SK-N-SH (cell line): ENCODE data around the gene SLC1A1. TPM values are rescaled to one million over a fixed set of nuclear protein-coding genes. Genes with fewer than 3 reads are reported as not detected.

Source experiments
- CTCF ChIA-PET: fragments of 300-600, 350-600 bp; formaldehyde crosslinking; extraction: SDS; loops from one replicate; lab custom pipeline; 2021; lab: Yijun Ruan, JAX
- POLR2A ChIA-PET: fragments of 350-600 bp; sonication (Branson Sonifier 250); formaldehyde crosslinking; extraction: SDS; loops from one replicate; lab custom pipeline; 2020; ENCODE audit warnings: antibody characterized with exemption, inconsistent platforms; lab: Yijun Ruan, JAX
- DNase-seq: peaks from one replicate; pipeline ENCODE4 v3.0.0; 2012
- H2AFZ ChIP-seq: fragments of 200-600 bp; sonication (generic); 2 replicates; pipeline ENCODE4 v1.8.1; 2016; ENCODE audit warnings: antibody characterized with exemption, mild to moderate bottlenecking, low read depth
- H3F3A ChIP-seq: fragments of 200-600 bp; sonication (generic); replicated peaks from 2 replicates; pipeline ENCODE3; 2016; ENCODE audit warnings: antibody characterized with exemption, mild to moderate bottlenecking; ENCODE audit not compliant: insufficient read depth
- H3K27ac ChIP-seq, 2 experiments: fragments of 200-500 bp in 1 of 2; fragments of 200-600 bp in 1 of 2; sonication (Bioruptor generic) in 1 of 2; sonication (generic), shearing (Covaris generic) in 1 of 2; 2 replicates each; pipeline versions ENCODE4 v1.5.1 to v1.6.1; 2014 to 2016; ENCODE audit warnings: low read depth in 2 of 2, inconsistent platforms in 1 of 2, low read length in 1 of 2, mild to moderate bottlenecking in 1 of 2, mixed read lengths in 1 of 2
- H3K27me3 ChIP-seq: fragments of 200-600 bp; sonication (generic), shearing (Covaris generic); 2 replicates; pipeline ENCODE4 v1.6.1; 2016; ENCODE audit warnings: mixed run types; ENCODE audit not compliant: insufficient read depth
- H3K36me3 ChIP-seq, 2 experiments: fragments of 200-500 bp in 1 of 2; fragments of 200-600 bp in 1 of 2; sonication (Bioruptor generic) in 1 of 2; sonication (generic) in 1 of 2; replicated peaks in 1 of 2; 2 replicates each; pipeline versions ENCODE3 to v1.5.1; 2014 to 2016; ENCODE audit warnings: low read length in 1 of 2, mild to moderate bottlenecking in 1 of 2; ENCODE audit not compliant: insufficient read depth in 2 of 2, control insufficient read depth in 1 of 2
- H3K4me1 ChIP-seq, 2 experiments: fragments of 200-500 bp in 1 of 2; fragments of 200-600 bp in 1 of 2; sonication (Bioruptor generic) in 1 of 2; sonication (generic), shearing (Covaris generic) in 1 of 2; 2 replicates each; pipeline versions ENCODE4 v1.5.1 to v1.6.1; 2014 to 2016; ENCODE audit warnings: low read depth in 1 of 2, low read length in 1 of 2, mixed run types in 1 of 2; ENCODE audit not compliant: insufficient read depth in 2 of 2, control insufficient read depth in 1 of 2
- H3K4me2 ChIP-seq: fragments of 200-600 bp; sonication (generic), shearing (Covaris generic); 2 replicates; pipeline ENCODE4 v1.6.1; 2017; ENCODE audit warnings: mixed run types
- H3K4me3 ChIP-seq, 2 experiments: fragments of 200-500 bp in 1 of 2; fragments of 200-600 bp in 1 of 2; sonication (Bioruptor generic) in 1 of 2; sonication (generic), shearing (Covaris generic) in 1 of 2; 2 replicates each; pipeline versions ENCODE4 v1.5.1 to v1.8.1; 2014 to 2016; ENCODE audit warnings: low read depth in 2 of 2, inconsistent platforms in 1 of 2, low read length in 1 of 2, mild to moderate bottlenecking in 1 of 2, mixed read lengths in 1 of 2, moderate library complexity in 1 of 2
- H3K79me2 ChIP-seq: fragments of 200-600 bp; sonication (generic); 2 replicates; pipeline ENCODE4 v1.8.1; 2017; ENCODE audit warnings: mild to moderate bottlenecking; ENCODE audit not compliant: insufficient read depth
- H3K9ac ChIP-seq: fragments of 200-600 bp; sonication (generic); 2 replicates; pipeline ENCODE4 v1.6.1; 2017; ENCODE audit warnings: mixed run types
- H3K9me2 ChIP-seq: fragments of 200-600 bp; sonication (generic); 2 replicates; pipeline ENCODE4 v1.6.1; 2017; ENCODE audit warnings: mixed run types
- H3K9me3 ChIP-seq: fragments of 200-600 bp; sonication (generic); 2 replicates; pipeline ENCODE4 v1.6.1; 2017; ENCODE audit warnings: mixed run types, mild to moderate bottlenecking, moderate library complexity
- H4K20me1 ChIP-seq: fragments of 200-600 bp; sonication (generic); 2 replicates; pipeline ENCODE4 v1.6.1; 2017; ENCODE audit warnings: mild to moderate bottlenecking, mixed run types; ENCODE audit not compliant: insufficient read depth
- CHD2 ChIP-seq: fragments of 150-350 bp; IDR thresholded peaks from 2 replicates; pipeline ENCODE4 v1.6.1; 2018; ENCODE audit warnings: low read length; ENCODE audit not compliant: partially characterized antibody
- ELF1 ChIP-seq: IDR thresholded peaks from 2 replicates; pipeline ENCODE4 v1.4.0; 2012
- GABPA ChIP-seq: IDR thresholded peaks from 2 replicates; pipeline ENCODE4 v1.4.0; 2012; ENCODE audit warnings: low read depth, mild to moderate bottlenecking
- GATA2 ChIP-seq: sonication (generic); formaldehyde crosslinking; IDR thresholded peaks from 2 replicates; pipeline ENCODE4 v1.5.0; 2020; ENCODE audit warnings: mild to moderate bottlenecking, missing genetic modification reagents
- IRF3 ChIP-seq: fragments of 150-350 bp; IDR thresholded peaks from 2 replicates; pipeline ENCODE4 v1.6.1; 2016; ENCODE audit warnings: mild to moderate bottlenecking, low read depth, low read length
- JUND ChIP-seq: IDR thresholded peaks from 2 replicates; pipeline ENCODE4 v1.4.0; 2012
- MXI1 ChIP-seq: IDR thresholded peaks from 2 replicates; pipeline ENCODE4 v1.6.1; 2012; ENCODE audit warnings: mild to moderate bottlenecking, low read depth, low read length, improper control_type of control experiment
- NFIC ChIP-seq: IDR thresholded peaks from 2 replicates; pipeline ENCODE4 v1.4.0; 2012; ENCODE audit warnings: borderline replicate concordance
- NRF1 ChIP-seq: IDR thresholded peaks from 2 replicates; pipeline ENCODE4 v1.6.1; 2012; ENCODE audit warnings: low read depth, mild to moderate bottlenecking, low read length
- POLR2AphosphoS5 ChIP-seq: IDR thresholded peaks from 2 replicates; pipeline ENCODE4 v1.6.1; 2012; ENCODE audit warnings: low read depth, low read length
- RAD21 ChIP-seq: IDR thresholded peaks from 2 replicates; pipeline ENCODE4 v1.6.1; 2012; ENCODE audit warnings: mild to moderate bottlenecking, low read length
- RCOR1 ChIP-seq: fragments of 150-350 bp; IDR thresholded peaks from 2 replicates; pipeline ENCODE4 v1.6.1; 2017; ENCODE audit warnings: antibody characterized with exemption, low read length
- SIN3A ChIP-seq: IDR thresholded peaks from 2 replicates; pipeline ENCODE4 v1.6.1; 2012; ENCODE audit warnings: low read depth, mild to moderate bottlenecking, low read length, moderate library complexity, borderline replicate concordance
- SMC3 ChIP-seq: IDR thresholded peaks from 2 replicates; pipeline ENCODE4 v1.6.1; 2012; ENCODE audit warnings: low read depth, low read length, improper control_type of control experiment
- TAF1 ChIP-seq: IDR thresholded peaks from 2 replicates; pipeline ENCODE4 v1.6.1; 2012; ENCODE audit warnings: low read depth, mild to moderate bottlenecking, low read length, moderate library complexity, borderline replicate concordance
- TEAD4 ChIP-seq: IDR thresholded peaks from 2 replicates; pipeline ENCODE4 v1.4.0; 2012; ENCODE audit warnings: mild to moderate bottlenecking, borderline replicate concordance; ENCODE audit not compliant: insufficient read depth
- USF2 ChIP-seq: fragments of 150-350 bp; IDR thresholded peaks from 2 replicates; pipeline ENCODE4 v1.6.1; 2017; ENCODE audit warnings: antibody characterized with exemption, low read length, low read depth, borderline replicate concordance
- WGBS: methylation state at CpG from one replicate; pipeline ENCODE4 v1.1.6; 2017; ENCODE audit warnings: low lambda C conversion rate; 5-methylcytosine and 5-hydroxymethylcytosine counted together
- polyA plus RNA-seq, 3 experiments: library from polyadenylated mRNA; depleted of rRNA; stranded (reverse); fragments of >200 nt; gene quantifications; 2 replicates each; pipeline ENCODE4 v1.2.3, GENCODE V29; 2012
- TF ChIP-seq, protein P1 (sequence below): IDR thresholded peaks from 2 replicates; pipeline ENCODE4; 2012
- TF ChIP-seq, protein P2 (sequence below): IDR thresholded peaks from 2 replicates; pipeline ENCODE4 v1.6.1; 2012; ENCODE audit warnings: mild to moderate bottlenecking, low read depth, low read length, moderate library complexity

SLC1A1 gene
- polyA plus RNA-seq, 1 of the 3 experiments (the other 2 are of a cell fraction) = 0.23 TPM

- Histone ChIP-seq H3K4me3 (no peak overlapping the region), H3K9me3 (no peaks in the 10 kb centered on the region), H3K36me3 (no peaks in the 10 kb centered on the region), H2AFZ (no peak overlapping the region), H3K27ac (no peak overlapping the region)
- DNase-seq = no peak
- CTCF ChIA-PET = no interaction called here
- WGBS = 61% methylated on average over 7 of the region's 7 CpGs
- TF ChIP-seq GATA2 (CRISPR knock-in tag) = no peak
- TF ChIP-seq RCOR1 = no peak
- TF ChIP-seq TAF1 = no peak
- TF ChIP-seq, protein P1, sequence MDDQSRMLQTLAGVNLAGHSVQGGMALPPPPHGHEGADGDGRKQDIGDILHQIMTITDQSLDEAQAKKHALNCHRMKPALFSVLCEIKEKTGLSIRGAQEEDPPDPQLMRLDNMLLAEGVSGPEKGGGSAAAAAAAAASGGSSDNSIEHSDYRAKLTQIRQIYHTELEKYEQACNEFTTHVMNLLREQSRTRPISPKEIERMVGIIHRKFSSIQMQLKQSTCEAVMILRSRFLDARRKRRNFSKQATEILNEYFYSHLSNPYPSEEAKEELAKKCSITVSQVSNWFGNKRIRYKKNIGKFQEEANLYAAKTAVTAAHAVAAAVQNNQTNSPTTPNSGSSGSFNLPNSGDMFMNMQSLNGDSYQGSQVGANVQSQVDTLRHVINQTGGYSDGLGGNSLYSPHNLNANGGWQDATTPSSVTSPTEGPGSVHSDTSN = no peak
- TF ChIP-seq POLR2AphosphoS5 = no peak
- no peak for TF ChIP-seq TEAD4
- TF ChIP-seq, protein P2, sequence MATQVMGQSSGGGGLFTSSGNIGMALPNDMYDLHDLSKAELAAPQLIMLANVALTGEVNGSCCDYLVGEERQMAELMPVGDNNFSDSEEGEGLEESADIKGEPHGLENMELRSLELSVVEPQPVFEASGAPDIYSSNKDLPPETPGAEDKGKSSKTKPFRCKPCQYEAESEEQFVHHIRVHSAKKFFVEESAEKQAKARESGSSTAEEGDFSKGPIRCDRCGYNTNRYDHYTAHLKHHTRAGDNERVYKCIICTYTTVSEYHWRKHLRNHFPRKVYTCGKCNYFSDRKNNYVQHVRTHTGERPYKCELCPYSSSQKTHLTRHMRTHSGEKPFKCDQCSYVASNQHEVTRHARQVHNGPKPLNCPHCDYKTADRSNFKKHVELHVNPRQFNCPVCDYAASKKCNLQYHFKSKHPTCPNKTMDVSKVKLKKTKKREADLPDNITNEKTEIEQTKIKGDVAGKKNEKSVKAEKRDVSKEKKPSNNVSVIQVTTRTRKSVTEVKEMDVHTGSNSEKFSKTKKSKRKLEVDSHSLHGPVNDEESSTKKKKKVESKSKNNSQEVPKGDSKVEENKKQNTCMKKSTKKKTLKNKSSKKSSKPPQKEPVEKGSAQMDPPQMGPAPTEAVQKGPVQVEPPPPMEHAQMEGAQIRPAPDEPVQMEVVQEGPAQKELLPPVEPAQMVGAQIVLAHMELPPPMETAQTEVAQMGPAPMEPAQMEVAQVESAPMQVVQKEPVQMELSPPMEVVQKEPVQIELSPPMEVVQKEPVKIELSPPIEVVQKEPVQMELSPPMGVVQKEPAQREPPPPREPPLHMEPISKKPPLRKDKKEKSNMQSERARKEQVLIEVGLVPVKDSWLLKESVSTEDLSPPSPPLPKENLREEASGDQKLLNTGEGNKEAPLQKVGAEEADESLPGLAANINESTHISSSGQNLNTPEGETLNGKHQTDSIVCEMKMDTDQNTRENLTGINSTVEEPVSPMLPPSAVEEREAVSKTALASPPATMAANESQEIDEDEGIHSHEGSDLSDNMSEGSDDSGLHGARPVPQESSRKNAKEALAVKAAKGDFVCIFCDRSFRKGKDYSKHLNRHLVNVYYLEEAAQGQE = no peak
- TF ChIP-seq GABPA = no peak
- TF ChIP-seq RAD21 = no peak
- no peak for TF ChIP-seq ELF1
- no peak for TF ChIP-seq SIN3A
- no peak for TF ChIP-seq CHD2
- TF ChIP-seq, all 33 proteins: peak for 0
- Histone ChIP-seq H3K27me3 (no peaks in the 10 kb centered on the region), H4K20me1 (no peaks in the 10 kb centered on the region), H3K4me1 (no peaks in the 10 kb centered on the region), H3F3A (no peaks in the 10 kb centered on the region), H3K4me2 (no peak overlapping the region), H3K9me2 (no peaks in the 10 kb centered on the region), H3K79me2 (no peaks in the 10 kb centered on the region), H3K9ac (no peak overlapping the region)
- POLR2A ChIA-PET = no interaction called here
These were observed 9.6 kb downstream of the SLC1A1 start for GRCh38 chr9:4499917-4500316.

GRCh38 chr9:4501147-4501507 is 10.9 kb downstream of the SLC1A1 start:
- Histone ChIP-seq H3K9me2 (no peaks in the 10 kb centered on the region), H4K20me1 (no peaks in the 10 kb centered on the region), H3K4me1 (no peaks in the 10 kb centered on the region), H3K27me3 (no peaks in the 10 kb centered on the region), H3K4me2 (no peak overlapping the region), H3K79me2 (no peaks in the 10 kb centered on the region), H3F3A (no peaks in the 10 kb centered on the region), H3K4me3 (no peak overlapping the region), H3K9me3 (no peaks in the 10 kb centered on the region), H3K9ac (no peak overlapping the region), H3K36me3 (no peaks in the 10 kb centered on the region), H2AFZ (no peak overlapping the region)
- no peak for DNase-seq
- ChIA-PET POLR2A (no interaction called here), CTCF (no interaction called here)
- WGBS = 60% methylated on average over 3 of the region's 5 CpGs
- no peak for TF ChIP-seq GABPA
- TF ChIP-seq SMC3 = no peak
- no peak for TF ChIP-seq RCOR1
- no peak for TF ChIP-seq ELF1
- TF ChIP-seq IRF3 = no peak
- no peak for TF ChIP-seq USF2
- TF ChIP-seq RAD21 = no peak
- TF ChIP-seq JUND = no peak
- no peak for TF ChIP-seq TEAD4
- no peak for TF ChIP-seq NFIC
- no peak for TF ChIP-seq MXI1
- TF ChIP-seq CHD2 = no peak
- no peak for TF ChIP-seq NRF1
- TF ChIP-seq, all 33 proteins: peak for 0
- no peak overlapping the region for H3K27ac ChIP-seq
